OCI-LY7 (cell line): ENCODE results near the gene GRID1.

ENCODE experiments used
- CTCF ChIP-seq: fragments of 200-600 bp; sonication (generic); conservative IDR thresholded peaks from 2 replicates; pipeline ENCODE4 v1.5.1; 2014; ENCODE audit warnings: mild to moderate bottlenecking, antibody characterized with exemption, low read length, moderate library complexity, mixed read lengths
- EZH2phosphoT487 ChIP-seq: fragments of 200-600 bp; sonication (generic); IDR thresholded peaks from 2 replicates; pipeline ENCODE4 v1.6.1; 2018; ENCODE audit warnings: low read depth, borderline replicate concordance, mild to moderate bottlenecking, mixed run types, antibody characterized with exemption, low read length, moderate library complexity, mixed read lengths

GRCh38 chr10:85874208-85874607 is 492.4 kb downstream of the GRID1 start:
- no peak for TF ChIP-seq CTCF
- no peak for TF ChIP-seq EZH2phosphoT487
